ENCODE data around the gene HAPLN2.

DNA sequence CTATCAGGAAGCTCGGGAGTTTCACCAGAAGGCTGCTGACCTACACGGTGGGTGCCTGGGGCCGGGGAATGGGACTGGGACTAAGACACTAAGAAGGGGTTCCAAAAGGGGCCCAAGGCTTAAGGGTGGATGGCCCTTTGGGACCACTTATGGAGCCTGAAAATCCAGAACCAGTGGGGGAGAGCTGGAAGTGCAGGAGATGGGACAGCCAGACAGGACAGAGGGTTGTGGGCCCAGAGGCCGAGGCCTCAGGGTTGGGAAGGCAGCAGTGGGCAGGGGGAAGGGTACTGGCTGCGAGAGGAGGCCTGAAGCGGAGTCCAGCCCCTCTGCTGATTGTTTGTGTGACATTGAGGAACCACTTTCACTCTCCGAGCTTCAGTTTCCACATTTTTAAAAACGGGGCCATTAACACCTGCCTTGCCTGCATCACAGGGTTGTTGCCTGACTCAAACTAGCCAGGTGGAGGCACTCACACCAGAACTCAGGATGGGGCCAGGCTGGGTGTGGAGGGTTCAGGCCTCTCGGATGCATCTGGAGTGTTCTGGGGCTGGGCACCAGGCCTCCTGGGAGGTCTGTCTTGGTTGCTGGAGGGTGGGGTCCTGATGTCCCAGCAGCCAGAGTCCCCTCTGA lies 36.7 kb upstream of the HAPLN2 start:
- no peak for TF ChIP-seq CTCF (IDR thresholded peaks at IDR 0.05)
- no peak for TF ChIP-seq EZH2phosphoT487 (IDR thresholded peaks at IDR 0.05)

All from neural progenitor cell (in vitro differentiated cells).